Measurements from ENCODE around the gene CTXND2.
"Not testable (repeated sequence)": the region's sequence is repeated elsewhere in the genome, so short reads cannot be mapped to it uniquely, and the experiment has no call there.

CTXND2 gene

DNA sequence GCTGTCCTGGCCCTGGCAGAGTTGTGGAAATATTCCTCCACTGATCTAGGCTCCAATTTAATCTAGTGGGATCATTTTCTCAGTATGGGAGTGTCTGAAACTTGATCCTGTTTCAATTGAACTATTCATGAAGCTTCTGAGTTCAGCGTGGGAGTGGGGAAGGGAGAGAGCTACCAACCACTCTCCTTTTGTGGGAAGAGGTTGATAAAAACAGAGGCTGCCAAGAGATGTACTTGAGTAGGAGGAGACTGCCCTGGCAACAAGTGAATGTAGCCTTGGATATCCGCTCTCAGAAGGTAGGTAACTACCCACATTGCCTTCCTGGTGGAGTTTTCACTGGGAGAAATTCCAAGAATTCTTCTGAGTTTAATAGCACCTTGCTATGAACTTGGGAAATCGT is at the start of gene CTXND2:
CTXND2 (plus strand) TSS at position 119 of the 400 bp plus-strand sequence. CDS start 25,179 bp downstream, outside the sequence.
- no peak for DNase-seq

DNA sequence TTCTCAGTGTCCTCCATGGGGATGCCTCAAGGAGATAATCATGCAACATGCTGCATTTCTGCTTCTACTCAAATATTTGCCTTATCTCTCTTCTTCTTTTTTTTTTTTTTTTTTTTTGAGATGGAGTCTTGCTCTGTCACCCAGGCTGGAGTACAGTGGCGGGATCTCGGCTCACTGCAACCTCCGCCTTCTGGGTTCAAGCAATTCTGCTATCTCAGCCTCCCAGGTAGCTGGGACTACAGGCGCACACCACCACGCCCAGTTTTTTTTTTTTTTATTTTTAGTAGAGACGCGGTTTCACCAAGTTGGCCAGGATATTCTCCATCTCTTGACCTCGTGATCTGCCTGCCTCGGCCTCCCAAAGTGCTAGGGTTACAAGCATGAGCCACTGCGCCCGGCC is 46.1 kb upstream of the CTXND2 start:
- not testable (repeated sequence) for DNase-seq

DNA sequence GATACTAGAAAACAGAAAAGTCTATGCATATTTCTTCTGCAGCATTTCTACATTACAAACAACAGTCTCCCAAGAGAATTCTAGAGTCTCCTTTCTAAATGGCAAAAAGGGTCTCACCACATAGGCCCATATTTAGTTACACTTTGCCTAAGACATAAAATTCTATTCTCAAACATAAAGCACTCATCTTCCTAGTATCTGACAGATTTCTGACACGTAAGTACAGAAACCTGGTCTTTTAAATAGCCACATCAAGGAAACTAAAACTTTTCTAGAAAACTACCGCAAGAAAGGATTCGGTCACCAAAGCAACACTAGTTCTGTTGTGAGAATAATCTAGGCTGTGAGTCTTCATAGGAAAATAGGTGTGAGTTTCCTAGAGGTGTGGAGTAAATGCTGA is 45.3 kb upstream of the CTXND2 start:
- DNase-seq: no peak

DNA sequence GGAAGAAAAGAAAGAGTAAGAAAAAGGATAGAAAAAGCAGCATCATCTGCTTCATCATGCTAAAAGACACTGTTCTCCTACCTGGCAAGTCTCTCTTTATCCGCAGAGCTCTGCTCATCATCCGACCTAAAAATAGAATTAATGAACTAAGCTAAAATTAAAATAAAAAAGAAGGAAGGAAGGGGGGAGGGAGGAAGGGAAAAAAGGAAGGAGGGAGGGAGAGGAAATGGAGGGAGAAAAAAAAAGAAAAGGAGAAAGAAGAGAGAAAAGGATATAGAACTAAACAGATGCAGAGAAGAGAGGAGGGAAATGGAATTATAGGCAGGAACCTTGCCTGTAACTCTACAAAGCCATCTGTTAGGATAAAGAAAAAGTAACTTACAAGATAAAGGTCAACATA is 44.6 kb upstream of the CTXND2 start:
- no peak for DNase-seq

DNA sequence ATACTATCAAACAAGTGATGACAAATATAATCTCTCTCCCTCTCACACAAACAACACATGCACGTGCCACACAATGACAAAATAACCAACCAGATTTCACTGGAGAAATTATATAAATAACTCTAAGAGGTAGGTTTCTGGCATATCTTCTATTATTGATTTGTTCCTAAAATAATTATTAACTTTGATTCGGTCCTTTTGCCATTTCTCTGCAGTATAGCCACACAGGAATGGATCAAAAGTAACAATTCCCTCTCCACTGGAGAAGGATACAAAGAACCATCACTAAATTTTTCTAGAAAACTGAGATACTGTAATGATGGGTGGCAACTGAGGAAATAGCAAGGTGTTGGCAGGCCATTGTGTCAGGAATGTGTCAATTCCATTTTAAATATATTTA is 44.0 kb upstream of the CTXND2 start:
- DNase-seq: no peak

DNA sequence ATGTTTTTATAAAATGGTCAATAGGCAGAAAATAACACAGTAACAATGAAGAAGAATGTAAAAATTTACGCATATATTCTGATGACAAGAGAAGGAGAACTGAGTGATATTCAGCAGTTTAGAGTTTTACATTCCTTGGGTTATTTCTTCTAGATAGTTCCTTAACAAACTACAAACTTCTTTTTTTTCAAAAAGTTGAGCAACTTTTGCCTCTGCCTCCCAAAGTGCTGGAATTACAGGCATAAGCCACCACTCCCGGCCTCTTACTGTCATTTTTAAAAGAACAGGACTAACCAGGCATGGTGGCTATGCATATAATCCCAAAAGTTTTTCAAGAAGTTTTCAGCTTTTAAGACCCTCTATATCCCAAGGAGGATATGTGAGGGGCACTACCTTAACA is 43.5 kb upstream of the CTXND2 start:
- no peak for DNase-seq

DNA sequence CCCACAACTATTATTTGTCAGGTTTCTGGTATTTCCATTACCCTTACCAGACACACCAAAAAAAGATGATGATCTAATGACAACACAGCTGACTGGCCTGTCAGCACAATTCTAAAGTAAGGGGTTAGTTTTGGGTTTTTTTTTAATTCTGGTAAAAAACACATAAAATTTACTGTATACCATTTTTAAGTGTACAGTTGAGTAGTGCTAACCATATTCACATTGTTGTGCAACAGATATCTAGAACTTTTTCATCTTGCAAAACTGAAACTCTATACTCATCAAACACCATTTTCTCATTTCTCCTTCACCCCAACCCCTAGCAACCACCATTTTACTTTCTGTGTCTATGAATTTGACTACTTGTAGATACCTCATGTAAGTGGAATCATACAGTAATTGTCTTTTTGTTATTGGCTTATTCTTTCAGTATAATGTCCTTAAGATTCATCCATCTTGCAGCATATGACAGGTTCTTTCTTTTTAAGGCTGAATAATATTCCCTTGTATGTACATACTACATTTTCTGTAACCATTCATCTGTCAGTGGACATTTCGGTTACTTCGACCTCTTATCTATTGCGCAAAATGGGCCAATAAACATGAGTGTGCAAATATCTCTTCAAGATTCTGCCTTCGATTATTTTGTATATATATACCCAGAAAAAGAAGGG is 40.3 kb upstream of the CTXND2 start:
- no peak for DNase-seq

DNA sequence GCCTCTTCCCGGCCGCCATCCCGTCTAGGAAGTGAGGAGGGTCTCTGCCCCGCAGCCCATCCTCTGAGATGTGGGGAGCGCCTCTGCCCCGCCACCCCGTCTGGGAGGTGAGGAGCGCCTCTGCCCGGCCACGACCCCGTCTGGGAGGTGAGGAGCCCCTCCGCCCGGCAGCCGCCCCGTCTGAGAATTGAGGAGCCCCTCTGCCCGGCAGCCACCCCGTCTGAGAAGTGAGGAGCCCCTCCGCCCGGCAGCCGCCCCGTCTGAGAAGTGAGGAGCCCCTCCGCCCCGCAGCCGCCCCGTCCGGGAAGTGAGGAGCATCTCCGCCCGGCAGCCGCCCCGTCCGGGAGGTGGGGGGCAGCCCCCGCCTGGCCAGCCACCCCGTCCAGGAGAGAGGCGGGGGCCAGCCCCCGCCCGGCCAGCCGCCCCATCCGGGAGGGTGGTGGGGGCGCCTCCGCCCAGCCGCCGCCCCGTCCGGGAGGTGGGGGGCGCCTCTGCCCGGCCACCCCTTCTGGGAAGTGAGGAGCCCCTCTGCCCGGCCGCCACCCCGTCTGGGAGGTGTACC is 36.1 kb upstream of the CTXND2 start:
- DNase-seq: not testable (repeated sequence)

DNA sequence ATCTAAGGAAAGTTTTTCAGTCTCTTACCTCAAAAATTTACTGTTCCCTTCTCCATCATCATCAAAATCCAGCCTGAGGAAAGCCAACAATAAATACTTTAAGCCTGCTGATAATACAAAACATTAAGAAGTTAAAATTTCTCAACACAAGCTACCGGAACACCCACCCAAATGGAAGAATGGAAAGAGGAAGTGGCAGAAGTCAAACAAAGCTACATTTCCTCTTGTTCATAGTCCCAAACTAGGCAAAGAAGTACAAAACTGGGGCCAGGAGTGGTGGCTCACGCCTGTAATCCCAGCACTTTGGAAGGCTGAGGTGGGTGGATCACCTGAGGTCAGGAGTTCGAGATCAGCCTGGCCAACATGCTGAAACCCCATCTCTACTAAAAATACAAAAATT is 34.2 kb upstream of the CTXND2 start:
- not testable (repeated sequence) for DNase-seq

DNA sequence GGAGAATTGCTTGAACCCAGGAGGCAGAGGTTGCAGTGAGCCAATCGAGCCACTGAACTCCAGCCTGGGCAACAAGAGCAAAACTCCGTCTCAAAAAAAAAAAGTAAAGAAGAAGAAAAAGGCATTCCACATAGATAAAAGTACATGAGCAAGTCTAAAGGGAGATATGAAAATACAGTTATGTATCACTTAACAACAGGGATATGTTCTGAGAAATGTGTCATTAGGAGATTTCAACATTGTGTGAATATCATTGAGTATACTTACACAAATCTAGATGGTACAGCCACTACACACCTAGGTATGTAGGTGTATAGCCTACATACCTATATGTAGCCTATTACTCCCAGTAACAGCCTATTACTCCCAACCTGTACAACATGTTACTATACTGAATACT is 23.2 kb upstream of the CTXND2 start:
- no peak for DNase-seq

DNA sequence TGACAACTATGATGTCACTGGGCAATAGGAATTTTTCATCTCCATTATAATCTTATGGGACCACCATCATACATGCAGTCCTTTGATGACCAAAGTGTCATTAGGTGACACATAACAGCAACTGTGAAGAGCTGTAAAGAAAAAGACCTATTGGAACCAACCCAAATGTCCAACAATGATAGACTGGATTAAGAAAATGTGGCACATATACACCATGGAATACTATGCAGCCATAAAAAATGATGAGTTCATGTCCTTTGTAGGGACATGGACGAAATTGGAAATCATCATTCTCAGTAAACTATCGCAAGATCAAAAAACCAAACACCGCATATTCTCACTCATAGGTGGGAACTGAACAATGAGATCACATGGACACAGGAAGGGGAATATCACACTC is 22.7 kb upstream of the CTXND2 start:
- DNase-seq: not testable (repeated sequence)

DNA sequence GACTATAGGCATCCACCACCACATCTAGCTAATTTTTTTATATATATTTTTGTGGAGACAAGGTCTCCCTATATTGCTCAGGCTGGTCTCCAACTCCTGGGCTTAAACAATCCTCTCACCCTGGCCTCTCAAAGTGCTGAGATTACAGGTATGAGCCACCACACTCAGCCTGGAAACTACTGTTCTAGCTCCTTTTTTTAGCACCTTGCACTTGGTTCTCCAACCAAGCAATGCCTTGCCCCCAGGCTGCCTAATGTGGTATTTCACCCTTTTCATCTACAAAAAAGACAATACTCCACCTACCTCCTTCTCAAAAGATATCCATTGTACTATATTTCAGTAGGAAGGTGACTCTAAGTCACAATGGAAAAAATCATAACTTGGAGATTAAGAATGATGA is 17.3 kb upstream of the CTXND2 start:
- DNase-seq: no peak

DNA sequence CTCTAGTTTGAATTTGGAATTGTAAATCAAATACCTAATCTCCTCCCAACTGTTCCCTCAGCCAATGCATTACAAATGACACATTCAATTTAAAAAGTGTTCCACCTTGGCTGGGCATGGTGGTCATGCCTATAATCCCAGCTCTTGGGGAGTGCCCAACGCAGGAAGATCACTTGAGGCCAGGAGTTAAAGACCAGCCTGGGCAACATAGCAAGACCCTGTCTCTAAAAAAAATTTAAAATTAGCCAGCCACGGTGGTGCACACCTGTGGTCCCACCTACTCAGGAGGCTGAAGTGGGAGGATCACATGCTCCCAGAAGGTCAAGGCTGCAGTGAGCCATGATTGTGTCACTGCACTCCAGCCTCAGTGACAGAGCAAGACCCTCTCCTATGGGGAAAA is 14.4 kb upstream of the CTXND2 start:
- DNase-seq: no peak

DNA sequence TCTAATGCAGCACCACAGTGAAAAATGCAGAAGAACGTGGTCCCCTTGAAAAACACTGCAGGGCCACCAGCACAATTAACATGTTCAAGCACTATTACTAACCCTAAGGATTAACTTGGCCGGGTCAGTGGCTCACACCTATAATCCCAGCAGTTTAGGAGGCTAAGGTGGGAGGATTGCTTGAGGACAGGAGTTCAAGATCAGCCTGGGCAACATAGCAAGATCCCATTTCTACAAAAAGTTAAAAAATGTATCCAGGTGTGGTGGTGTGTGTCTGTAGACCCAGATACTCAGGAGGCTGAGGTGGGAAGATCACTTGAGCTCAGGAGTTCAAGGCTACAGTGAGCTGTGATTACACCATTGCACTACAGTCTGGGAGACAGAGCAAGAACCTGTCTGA is 13.4 kb upstream of the CTXND2 start:
- no peak for DNase-seq

DNA sequence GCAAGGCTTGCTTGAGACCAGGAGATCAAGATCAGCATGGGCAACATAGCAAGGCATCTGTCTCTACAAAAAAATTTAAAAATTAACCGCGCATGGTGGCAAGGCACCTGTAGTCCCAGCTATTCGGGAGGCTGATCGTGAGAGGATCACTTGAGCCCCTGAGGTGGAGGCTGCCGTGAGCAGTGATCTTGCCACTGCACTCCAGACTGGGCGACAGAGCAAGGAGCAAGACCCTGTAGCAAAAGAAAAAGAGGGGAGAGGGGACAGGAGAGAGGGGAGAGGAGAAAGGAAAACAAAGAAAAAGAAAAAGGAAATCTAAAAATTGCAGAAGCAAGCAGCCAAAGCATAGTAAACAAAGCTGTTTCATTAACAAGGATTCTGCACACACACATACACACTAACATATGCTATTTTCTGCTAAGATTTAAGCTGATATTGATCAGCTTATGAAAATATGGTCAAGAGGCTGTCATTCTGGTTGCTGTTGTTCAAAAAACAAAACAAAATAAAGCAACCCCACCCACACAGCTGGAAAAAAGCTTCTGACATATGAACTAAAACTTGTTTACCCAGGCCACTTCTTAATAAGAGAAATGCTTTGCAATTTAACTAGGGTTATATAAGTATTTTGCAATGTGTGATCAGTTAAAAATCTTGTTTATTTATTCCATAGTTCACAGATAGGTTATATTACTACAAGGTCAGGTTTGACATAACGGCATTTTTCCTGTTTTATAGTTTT is 12.3 kb upstream of the CTXND2 start:
- no peak for DNase-seq

DNA sequence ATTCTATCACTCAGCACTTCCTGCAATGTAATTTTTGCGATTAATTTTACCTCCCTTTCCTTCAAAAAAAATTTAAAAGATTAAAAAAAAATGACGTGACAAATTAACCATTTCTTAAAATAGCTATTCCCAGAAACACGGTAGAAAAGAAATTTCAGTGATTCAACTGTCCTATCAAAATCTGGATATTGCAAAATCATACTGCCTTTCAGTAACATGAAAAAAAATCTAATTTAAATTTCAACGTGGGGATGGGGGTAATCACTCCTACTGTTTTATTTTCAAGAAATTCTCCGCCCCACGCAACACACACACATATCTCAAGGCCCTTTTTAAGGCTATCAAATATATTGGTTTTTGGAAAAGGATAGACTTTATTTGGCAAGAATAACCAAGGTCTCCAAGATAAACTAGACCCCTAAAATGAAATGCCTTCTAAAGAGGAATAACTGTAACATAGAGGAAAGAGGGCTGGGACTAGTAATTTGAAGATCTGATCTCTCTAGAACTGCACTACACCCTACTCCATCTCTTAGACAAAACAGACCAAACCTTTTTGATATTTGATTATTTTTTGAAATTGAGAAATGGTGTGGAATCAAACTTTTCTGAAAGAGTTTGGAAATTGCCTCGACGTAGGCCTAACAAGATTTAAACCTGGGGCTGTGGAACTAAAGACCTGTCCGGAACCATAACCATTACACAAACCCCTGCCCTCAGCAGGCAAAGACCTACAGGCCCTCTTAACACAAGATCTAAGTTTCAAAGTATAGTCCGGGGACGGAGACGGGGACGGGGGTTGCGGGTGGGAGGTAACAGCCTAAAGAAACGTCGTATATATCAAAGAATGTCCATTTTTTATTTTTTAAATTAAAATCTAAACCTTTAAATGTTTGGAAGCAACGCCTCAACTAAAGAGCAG is 11.5 kb upstream of the CTXND2 start:
- DNase-seq: no peak

DNA sequence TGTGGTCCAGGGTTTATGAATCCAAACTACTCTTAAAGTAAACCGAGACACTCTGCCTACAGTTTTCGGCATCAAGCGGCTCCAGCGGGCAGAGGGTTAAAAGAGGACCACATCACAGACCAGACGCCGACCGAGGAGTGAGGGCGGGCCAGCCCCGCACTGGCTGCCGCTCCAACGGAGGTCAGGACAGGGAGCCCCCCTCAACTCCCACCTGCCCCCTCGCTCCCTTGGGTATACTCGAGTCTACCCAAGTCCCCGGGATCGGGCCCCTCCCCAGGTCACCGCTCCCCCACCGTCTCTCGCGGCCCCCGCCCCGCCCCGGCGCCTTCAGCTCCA is 10.8 kb upstream of the CTXND2 start:
- DNase-seq: no peak

DNA sequence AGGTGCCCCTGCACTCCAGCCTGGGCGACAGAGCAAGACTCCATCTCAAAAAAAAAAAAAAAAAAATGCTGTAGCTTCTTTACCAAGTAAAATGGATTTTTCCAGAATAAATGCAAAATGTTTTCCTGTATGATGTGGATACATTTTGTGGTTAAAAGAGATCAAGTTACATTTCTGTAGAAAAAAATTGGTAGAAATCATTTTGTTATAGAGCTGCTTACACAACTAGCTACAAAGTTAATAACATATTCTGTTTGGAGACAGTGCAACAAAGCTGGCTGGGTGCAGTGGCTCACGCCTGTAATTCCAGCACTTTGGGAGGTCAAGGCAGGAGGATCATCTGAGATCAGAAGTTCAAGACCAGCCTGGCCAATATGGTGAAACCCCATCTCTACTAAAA is 8.0 kb upstream of the CTXND2 start:
- DNase-seq: not testable (repeated sequence)

DNA sequence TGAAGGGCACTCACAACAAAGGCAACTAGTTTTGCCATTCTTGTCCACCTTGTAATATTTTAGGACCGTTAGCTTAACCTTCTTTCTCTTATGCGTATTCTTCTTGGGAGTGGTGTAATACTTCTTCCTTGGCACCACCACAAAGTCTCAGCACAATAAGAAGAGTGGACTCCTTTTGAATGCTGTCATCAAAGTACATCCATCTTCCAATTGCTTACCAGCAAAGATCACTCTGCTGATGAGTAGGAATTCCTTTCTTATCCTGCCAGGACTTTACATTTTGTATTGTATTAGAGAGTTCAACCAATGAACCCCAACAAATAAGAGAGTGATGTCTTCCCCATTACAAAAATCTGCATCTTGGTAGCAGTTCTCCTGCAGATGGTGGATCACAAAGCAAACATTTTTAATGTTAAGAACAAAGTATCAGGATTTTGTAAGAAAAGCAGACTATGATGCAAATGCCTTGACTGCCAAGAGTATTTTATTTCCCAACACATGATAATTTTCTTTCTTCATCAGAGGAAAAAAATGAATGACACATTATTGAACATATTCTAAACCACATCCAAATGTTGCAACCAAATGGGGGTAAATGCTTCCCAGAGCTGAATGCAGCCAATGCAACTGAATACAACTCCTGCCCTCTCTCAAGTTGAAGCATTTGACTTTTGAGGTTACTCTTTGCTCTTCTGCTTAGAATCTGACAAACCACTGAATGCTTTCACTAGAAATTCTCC is 5.4 kb upstream of the CTXND2 start:
- no peak for DNase-seq

DNA sequence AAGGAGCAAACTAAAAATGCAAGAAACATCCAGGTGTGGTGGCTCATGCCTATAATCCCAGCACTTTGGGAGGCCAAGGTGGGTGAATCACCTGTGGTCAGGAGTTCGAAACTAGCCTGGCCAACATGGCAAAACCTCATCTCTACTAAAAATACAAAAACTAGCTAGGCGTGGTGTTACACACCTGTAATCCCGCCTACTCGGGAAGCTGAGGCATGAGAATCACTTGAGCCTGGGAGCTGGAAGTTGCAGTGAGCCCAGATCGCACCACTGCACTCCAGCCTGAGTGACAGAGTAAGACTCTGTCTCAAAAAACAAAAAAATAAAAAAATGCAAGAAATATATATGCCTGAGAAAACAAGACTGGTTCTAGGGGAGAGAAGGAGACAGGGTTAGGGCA is 3.8 kb upstream of the CTXND2 start:
- not testable (repeated sequence) for DNase-seq

DNA sequence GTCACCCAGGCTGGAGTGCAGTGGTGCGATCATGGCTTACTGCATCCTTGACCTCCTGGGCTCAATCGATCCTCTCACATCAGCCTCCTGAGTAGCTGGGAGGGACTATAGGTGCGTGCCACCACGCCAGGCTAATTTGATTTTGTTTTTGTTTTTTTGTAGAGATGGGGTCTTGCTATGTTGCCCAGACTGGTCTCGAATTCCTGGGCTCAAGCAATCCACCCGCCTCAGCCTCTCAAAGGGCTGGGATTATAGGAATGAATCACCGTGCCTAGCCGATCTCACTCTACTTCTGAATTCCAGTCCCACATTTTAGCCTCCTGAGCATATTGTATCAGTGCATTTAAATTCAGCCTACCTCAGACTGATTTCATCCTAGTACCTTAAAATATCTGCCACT is 1.8 kb downstream of the CTXND2 start:
- DNase-seq: no peak

DNA sequence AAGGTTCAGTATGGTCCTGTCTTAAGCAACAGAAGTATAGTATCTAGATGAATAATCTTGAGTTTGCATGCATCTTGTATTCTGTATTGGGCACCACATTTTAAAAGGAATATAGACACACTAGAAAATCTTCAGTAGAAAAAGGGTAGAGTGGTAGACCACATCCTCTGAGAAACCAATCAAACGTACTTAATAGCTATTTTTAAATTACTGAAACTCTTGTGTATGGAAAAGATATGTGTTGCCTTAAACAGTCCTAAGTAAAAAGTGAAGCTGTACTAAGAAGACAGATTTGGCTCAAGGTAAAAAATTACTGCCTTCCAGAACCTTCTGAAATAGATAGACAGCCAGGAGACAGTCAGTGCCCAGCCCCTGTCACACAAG is 3.1 kb downstream of the CTXND2 start:
- no peak for DNase-seq
